GM19328 (cell line): ENCODE measurements around the gene KSR2.

Experiments used
- ATAC-seq: cut with Tn5 transposase; IDR thresholded peaks from one replicate; pipeline ENCODE4 v1.9.1; 2021; ENCODE audit warnings: mild to moderate bottlenecking, moderate library complexity; ENCODE audit not compliant: unreplicated experiment

The KSR2 gene

DNA sequence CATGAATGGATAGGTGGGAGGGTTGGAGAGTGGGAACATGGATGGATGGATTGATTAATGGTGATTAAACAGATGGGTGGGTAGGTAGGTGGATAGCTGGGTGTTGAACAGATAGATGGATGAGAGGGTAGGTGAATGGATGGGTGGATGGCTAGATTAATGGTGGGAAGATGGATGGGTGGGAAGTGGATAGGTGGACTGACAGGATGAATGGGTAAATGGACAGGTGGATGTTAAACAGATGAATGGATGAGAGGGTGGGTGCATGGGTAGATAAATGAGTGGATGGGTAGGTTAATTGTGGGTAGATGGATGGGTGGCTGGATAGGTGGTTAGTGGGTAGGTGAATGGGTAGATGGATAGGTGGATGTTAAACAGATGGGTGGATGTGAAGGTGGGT lies 460.3 kb downstream of the KSR2 start:
- no peak for ATAC-seq

- no peak for ATAC-seq
Measured at GRCh38 chr12:117507548-117507947, 461.2 kb downstream of the KSR2 start.

DNA sequence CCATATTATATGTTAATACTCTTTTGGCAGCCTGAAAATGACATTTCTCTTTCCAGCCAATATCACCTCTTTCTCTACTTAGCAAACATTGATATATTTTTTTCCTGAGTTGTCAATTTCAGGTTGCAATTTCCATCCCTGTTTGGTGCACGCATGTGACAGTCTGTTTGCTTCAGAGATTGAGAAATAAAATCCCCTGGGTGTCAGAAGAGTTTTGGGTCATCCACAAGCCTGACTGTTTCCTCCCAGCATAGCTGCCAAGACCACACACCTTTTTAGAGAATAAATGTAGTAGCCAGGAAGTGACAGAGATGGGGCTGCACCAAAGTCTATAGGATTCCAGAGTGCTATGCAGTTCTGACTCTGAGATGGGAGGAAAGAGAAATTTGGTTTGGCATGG lies 462.5 kb downstream of the KSR2 start:
- ATAC-seq = no peak

DNA sequence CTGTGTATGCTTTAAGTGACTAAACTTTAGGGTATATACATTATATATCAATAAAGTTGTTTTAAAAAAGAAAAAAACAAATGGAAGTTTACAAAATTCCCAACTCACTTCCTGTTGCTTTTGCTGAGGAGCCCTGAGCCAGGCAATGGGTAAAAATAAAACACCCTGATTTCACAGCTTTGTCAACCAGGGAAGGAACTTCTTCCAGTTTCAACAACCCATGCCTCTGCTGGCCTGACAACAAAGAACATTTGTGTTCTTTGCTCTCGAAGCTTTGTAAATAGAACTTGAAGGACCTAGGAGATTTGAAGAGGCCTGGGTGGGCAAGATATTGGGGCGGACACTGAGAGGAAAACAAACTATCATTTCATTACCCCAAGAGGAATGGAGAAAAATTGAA lies 466.2 kb downstream of the KSR2 start:
- no peak for ATAC-seq

GRCh38 chr12:117502233-117502632 lies 466.6 kb downstream of the KSR2 start:
- ATAC-seq = no peak

GRCh38 chr12:117501076-117501869 lies 467.5 kb downstream of the KSR2 start:
- no peak for ATAC-seq

GRCh38 chr12:117499759-117500485 lies 468.9 kb downstream of the KSR2 start:
- ATAC-seq = no peak

DNA sequence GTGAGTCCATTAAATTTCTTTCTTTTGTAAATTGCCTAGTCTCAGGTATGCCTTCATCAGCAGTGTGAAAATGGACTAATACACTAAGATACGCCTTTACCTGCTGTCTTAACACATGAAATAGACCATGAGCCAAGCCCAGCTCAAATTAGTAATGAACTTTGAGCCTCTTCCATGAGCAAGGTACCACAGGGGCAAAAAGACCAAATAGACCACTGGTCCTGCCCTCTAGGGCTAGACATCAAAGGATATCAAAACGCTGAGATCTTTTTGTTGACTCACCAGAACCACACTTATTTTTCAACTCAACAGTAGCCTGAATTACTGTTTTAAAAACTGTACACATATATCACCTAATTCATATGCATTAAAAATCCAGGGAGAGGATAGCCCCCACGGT lies 469.9 kb downstream of the KSR2 start:
- ATAC-seq = no peak

DNA sequence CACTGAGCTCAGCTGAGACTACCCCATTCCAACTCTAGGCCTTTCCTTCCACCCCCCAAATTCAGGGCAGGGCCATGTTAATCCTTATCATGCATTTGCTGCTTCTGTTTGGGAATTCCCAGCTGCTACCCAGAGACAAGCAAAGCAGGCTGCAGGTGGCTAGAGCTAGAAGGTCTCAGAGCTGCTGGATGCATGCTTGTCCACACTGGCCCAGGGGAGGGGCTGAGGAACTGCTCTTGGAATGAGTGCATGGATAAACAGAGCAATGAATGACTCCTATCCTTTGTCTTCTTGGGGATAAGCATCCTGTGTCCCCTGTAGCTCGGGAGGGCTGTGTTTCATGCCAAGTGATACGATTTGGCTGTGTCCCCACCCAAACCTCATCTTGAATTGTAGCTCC lies 470.5 kb downstream of the KSR2 start:
- no peak for ATAC-seq

DNA sequence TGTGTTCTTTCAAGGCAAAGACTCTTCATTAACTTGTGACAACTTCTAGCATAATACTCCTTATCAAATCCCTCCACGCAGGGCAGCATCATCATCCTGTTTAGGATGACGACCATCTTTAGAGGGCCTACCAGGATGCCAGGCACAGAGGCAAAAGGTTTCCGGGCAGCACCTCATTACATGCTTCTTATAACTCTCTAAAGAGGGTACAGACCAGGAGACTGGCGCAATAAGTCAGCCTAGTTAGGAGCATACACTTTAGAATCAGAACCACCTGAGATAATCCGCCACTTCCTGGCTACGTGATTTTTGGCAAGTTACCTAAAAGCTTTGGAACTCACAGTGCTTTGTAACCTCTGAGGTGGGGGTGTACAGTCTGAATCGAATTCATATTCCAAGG lies 471.4 kb downstream of the KSR2 start:
- no peak for ATAC-seq

DNA sequence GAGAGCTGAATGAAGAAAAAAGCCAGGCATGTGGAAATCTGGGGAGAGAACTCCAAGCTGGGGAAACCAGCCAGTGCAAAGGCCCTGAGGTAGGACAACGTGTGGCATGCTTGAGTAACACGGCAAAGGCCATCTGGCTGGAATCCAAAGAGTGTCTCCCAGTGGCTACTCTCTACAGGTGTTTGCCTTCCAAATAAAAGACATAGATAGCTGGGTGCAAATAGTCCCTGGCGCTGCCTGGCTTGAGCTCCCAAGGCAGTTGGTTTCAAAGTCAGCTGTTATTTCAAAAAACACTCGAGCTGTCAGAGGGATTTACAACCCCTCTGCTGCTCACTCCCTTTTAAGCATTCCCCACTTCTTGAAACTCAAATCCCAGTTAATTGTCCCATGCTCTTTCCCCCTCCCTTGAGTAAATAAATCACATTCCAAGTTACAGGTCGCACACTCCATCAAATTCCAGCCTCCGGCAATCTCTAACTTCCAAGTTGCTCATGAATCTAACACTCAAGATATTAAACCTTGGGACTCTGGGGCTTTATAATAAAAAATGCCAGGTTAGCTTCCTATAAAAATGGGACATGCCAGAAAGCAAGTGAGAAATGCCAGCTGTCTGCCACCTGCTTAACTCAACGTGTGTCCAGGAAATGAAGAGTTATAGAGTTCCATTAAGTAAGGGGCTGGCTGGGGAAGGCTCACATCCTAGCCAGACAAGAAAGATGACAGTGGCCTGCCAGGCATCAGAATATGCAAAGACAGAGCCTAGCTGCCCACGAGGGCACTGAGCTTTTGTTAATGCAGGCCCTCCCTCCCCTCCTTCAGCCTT lies 473.7 kb downstream of the KSR2 start:
- no peak for ATAC-seq

- no peak for ATAC-seq
Measured at GRCh38 chr12:117491711-117492110, 477.1 kb downstream of the KSR2 start.

GRCh38 chr12:117490130-117490529 lies 478.7 kb downstream of the KSR2 start:
- ATAC-seq = no peak

GRCh38 chr12:117489671-117490070 lies 479.1 kb downstream of the KSR2 start:
- ATAC-seq = no peak

DNA sequence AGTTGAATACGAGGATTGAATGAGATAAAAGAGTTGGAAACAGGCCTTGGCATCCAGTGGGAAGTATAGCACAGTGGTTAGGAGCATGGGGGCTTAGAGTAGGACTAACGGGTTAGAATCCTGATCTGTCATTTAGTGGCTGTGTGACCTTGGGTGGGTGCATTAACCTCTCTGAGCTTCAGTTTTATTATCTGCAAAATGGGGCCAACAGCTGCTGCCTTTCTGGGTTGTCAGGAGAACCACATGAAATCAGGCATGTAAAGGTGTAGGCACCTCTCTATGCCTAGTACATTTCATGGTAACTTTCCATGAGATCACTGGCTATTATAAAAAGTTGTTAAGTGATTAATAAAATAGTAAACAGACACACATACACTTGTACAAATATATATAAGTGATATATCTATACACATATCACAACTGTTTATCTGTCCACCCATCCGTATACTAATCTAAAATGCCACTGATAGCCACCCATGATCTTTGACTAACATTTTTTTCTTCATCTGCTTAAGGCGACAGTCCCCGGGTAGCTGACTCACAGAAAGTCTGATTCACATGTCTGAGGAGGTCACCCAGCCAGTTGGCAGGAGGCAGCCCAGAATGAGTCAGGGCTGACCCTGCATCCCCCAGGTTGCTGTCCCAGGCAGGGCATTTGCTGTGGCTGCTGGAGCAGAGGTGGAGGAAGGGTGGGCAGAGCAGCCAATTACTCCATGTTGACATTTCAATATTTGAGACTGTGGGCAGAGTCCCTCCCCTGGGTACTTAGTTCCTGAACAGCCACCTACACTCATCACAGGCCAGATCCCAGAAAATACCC lies 481.7 kb downstream of the KSR2 start:
- no peak for ATAC-seq

DNA sequence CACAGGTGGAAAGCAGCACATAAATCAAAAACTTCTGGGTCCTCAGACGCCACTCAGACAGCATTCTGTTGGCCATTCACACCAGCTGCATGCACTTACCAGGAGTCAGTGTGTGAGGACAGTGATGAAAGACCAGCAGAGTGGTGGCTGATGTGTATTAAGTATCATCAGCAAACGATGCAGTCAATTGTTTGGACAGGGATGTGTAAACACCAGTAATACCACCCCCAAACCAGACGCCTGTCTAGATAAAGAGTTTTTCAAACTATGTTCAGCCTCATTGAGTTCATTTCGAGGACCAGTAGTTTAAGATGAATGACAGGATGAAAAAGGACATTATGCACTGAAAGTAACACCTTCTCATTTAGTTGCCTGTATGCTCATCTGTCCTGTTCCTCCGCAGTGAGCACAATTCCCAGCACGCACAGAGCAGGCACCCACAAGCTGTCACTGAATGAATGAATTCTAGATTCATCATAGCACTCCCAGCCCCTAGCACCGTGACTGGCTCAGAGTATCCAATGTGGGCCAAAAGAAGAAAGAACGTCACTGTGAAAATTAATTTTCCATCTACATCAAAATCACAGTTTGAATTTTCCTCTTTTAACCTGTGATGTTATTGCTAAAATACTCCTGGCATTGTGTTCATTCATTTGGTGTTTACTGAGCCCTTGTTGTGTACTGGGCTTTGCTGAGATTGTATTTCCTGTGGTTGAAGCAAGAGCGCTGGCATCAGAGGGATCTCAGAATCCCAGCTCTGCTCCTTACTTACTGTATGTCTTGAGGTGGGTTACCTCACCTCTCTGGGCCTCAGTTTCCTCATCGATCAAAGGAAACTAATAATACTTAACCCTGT lies 482.6 kb downstream of the KSR2 start:
- ATAC-seq = no peak

DNA sequence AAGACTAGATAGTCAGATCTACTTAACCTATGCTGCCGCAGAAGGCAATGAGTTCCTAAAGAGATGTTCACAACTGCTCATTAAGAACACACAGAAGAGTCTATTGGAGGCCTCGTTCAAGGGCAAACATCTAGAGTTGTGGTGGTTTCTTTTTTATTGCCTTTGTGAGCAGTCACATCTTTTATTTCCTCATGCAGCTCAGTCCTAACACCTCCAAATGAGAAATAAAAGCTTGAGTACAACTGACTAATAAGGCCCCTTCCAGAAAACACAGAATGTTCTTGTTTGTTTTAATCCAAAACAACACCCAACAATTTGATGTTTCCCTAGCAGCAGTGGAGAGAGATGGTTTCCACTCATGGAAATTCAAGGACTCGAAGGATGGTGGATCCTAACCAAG lies 483.9 kb downstream of the KSR2 start:
- no peak for ATAC-seq

DNA sequence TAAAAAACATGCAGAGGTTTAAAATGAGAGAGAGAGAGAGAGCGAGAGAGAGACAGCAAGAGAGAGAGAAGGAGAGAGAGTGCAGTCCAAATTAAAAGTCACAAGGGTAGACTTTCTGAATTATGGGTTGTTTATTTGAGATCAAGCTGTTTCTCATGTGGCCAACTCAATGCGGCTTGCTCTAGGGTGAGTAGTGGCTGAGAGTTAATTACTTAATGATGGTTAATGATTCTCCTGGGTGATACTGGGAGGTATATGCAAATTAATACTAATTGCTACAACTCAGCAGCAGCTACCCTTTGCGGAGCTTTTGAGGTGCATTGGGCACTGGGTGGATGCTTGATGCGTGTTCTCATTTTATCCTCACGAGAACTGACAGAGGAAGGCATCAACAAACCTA lies 485.3 kb downstream of the KSR2 start:
- ATAC-seq = no peak

DNA sequence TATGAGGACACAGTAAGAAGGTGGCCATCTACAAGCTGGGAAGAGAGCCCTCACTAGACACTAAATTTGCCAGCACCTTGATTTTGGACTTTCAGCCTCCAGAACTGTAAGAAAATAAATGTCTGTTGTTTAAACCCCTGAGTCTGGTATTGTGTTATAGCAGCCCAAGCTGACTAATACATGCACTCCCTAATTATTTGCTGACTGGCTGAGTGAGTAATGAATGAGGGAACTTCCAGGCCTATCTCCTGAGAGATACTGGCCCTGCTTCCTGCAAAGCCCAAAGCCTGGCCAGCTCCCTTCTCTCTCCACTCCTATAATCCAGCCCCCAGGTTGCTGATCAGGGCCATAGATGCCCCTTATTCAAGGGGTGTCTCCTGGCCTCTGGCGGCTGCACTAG lies 487.3 kb downstream of the KSR2 start:
- ATAC-seq = no peak

- no peak for ATAC-seq
Measured at GRCh38 chr12:117476341-117476740, 492.4 kb downstream of the KSR2 start.
